ENCODE results near the gene FTH1. TPM values are rescaled to one million over a fixed set of nuclear protein-coding genes. Genes with fewer than 3 reads are reported as not detected.

Gene FTH1
- total RNA-seq, 2 donors from 2014 or later = 5,286 to 5,395 TPM

DNA sequence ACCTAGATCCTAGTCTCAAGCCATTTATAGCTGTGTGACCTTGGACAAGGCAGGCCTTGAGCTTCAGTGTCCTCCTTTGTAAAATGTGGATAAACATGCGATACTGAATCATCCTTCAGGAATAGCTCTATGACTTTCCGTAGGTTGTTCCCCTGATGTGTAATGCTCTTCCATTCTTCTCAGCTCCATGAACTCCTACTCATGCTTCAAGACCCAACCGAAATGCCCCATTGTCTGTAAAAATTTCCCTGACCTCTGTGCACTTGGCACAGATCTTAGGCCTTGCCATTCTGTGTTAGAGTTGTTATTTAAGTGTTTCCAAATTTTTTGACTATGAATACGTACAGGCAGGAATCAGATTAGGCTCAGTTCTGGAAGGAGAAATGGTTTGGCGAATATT lies 20.5 kb downstream of the FTH1 start:
- intact Hi-C loops (cut with DNase I) = loop anchor here (2.0 to 5.0 kb wide), 3 partner anchors 48 to 150 kb away; no protein-coding TSS in a partner anchor

DNA sequence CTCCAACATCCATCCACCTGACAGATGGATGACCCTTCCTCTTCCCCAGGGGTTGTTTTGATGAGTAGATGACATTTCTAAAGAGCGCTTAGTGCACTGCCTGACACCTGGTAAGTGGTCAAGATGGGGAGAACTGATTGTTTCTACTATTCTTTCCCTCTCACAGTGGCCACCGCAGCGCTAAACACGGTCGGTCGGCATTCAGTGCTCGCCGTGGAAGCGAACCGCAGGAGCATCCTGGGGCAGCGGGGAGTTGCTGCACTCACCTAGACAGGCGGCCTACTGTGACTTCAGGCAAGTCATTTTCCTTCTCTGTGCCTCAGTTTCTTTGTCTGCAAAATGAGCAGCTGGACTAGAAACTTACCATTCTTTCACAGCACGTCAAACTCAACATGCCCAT lies 22.2 kb downstream of the FTH1 start:
- Histone ChIP-seq H3K36me3 (no peaks in the 10 kb centered on the region), H3K4me3 (no peak overlapping the region), H3K27ac (no peak overlapping the region), H3K4me1 (no peaks in the 10 kb centered on the region), H3K27me3 (no peaks in the 10 kb centered on the region), H3K9me3 (no peaks in the 10 kb centered on the region), H3K9ac (ENCODE audit: low read depth in 2 of 2, low read length in 2 of 2) (no peak overlapping the region)
- intact Hi-C loops (cut with DNase I) = loop anchor here (5.0 kb wide), 2 partner anchors 112 to 148 kb away; no protein-coding TSS in a partner anchor
- DNase-seq = no peak
- TF ChIP-seq, protein P1, sequence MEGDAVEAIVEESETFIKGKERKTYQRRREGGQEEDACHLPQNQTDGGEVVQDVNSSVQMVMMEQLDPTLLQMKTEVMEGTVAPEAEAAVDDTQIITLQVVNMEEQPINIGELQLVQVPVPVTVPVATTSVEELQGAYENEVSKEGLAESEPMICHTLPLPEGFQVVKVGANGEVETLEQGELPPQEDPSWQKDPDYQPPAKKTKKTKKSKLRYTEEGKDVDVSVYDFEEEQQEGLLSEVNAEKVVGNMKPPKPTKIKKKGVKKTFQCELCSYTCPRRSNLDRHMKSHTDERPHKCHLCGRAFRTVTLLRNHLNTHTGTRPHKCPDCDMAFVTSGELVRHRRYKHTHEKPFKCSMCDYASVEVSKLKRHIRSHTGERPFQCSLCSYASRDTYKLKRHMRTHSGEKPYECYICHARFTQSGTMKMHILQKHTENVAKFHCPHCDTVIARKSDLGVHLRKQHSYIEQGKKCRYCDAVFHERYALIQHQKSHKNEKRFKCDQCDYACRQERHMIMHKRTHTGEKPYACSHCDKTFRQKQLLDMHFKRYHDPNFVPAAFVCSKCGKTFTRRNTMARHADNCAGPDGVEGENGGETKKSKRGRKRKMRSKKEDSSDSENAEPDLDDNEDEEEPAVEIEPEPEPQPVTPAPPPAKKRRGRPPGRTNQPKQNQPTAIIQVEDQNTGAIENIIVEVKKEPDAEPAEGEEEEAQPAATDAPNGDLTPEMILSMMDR (IDR thresholded peaks at IDR 0.05) = no peak

More for the DNA sequence above, 20.5 kb downstream of the FTH1 start:
- Histone ChIP-seq H3K4me3 (no peak overlapping the region), H3K27me3 (no peaks in the 10 kb centered on the region), H3K36me3 (no peaks in the 10 kb centered on the region), H3K27ac (no peak overlapping the region), H3K4me1 (no peaks in the 10 kb centered on the region), H3K9ac (ENCODE audit: low read depth in 2 of 2, low read length in 2 of 2) (no peak overlapping the region), H3K9me3 (no peaks in the 10 kb centered on the region)
- DNase-seq = no peak
- TF ChIP-seq, protein P1 (IDR thresholded peaks at IDR 0.05) = no peak

DNA sequence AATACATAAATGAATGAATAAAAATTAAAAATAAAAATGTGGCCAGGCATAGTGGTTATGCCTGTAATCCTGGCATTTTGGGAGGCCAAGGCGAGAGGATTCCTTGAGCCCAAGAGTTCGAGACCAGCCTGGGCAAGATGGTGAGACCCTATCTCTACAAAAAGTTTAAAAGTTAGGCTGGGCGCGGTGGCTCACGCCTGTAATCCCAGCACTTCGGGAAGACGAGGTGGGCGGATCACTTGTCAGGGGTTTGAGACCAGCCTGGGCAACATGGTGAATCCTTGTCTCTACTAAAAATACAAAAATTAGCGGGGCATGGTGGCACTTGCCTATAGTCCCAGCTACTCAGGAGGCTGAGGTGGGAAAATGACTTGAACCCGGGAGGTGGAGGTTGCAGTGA lies 27.0 kb downstream of the FTH1 start:
- no peaks in the 10 kb centered on the region for H3K4me1 ChIP-seq
- H3K36me3 ChIP-seq = no peaks in the 10 kb centered on the region

DNA sequence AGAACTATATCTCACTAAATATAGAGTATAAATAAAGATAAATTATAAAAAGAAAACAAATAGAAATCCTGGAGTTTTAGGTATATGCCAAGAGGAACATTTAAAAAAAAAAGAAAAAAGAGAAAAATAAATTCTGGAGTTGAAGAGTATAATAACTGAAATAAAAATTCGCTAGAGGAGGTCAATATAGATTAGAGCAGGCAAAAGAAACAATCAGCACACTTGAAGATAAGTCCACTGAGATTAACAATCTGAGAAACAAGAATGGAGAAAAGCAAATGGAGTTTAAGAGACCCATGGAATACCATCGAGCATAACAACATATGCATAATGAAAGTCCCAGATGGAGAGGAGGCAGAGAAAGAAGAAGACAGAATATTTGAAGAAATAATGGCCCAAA lies 31.6 kb downstream of the FTH1 start:
- no peaks in the 10 kb centered on the region for H3K36me3 ChIP-seq
- H3K4me3 ChIP-seq = no peak overlapping the region
- no peaks in the 10 kb centered on the region for H3K4me1 ChIP-seq
- intact Hi-C loops (cut with DNase I) = no loop called here
- no peak overlapping the region for H3K27ac ChIP-seq
- H3K9me3 ChIP-seq = no peaks in the 10 kb centered on the region
- TF ChIP-seq, protein P1 (IDR thresholded peaks at IDR 0.05) = no peak
- H3K27me3 ChIP-seq = no peaks in the 10 kb centered on the region
- H3K9ac ChIP-seq (ENCODE audit: low read depth in 2 of 2, low read length in 2 of 2) = no peak overlapping the region
- DNase-seq = no peak

More for the DNA sequence above, 27.0 kb downstream of the FTH1 start:
- Histone ChIP-seq H3K9me3 (no peaks in the 10 kb centered on the region), H3K4me3 (no peak overlapping the region), H3K27me3 (no peaks in the 10 kb centered on the region), H3K9ac (ENCODE audit: low read depth in 2 of 2, low read length in 2 of 2) (no peak overlapping the region), H3K27ac (no peak overlapping the region)
- intact Hi-C loops (cut with DNase I) = no loop called here
- TF ChIP-seq, protein P1 (IDR thresholded peaks at IDR 0.05) = no peak
- DNase-seq = no peak

DNA sequence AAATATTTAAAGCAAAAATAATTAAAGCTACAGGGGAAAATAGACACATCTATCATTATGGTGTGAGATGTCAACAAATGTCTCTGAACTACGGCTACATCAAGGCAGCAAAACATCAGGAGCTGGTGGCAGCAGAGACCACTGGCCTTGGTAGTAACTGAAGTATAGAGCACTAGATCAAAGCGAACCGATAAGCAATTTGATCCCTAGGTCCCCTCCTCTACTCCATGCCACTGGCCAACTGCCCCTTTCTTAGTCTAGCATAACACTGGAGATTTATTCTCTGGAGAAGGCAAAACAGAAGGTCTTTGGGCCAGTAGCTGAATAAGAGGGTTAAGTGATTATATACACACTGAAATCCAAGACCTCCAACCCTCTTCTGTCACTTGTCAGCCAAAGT lies 36.5 kb downstream of the FTH1 start:
- intact Hi-C loops (cut with DNase I) = no loop called here
- Histone ChIP-seq H3K36me3 (no peaks in the 10 kb centered on the region), H3K9ac (ENCODE audit: low read depth in 2 of 2, low read length in 2 of 2) (no peak overlapping the region), H3K27me3 (no peaks in the 10 kb centered on the region), H3K27ac (no peak overlapping the region), H3K4me1 (no peaks in the 10 kb centered on the region), H3K9me3 (no peaks in the 10 kb centered on the region), H3K4me3 (no peak overlapping the region)
- no peak for DNase-seq
- TF ChIP-seq, protein P1 (IDR thresholded peaks at IDR 0.05) = no peak

Data from colonic mucosa (tissue), 4 donors.